Spinal cord (tissue), 10 donors: ENCODE measurements around the gene USP34. TPM values are rescaled to one million over a fixed set of nuclear protein-coding genes. Genes with fewer than 3 reads are reported as not detected.
"Not testable (repeated sequence)": the region's sequence is repeated elsewhere in the genome, so short reads cannot be mapped to it uniquely, and the experiment has no call there.

Experiments used
- DNase-seq, 6 donors: peaks; one replicate each; pipeline versions ENCODE4 v3.0.0 to v3.0.0-alpha.2; 2013 to 2015; ENCODE audit warnings: low spot score in 6 of 6, low read depth in 4 of 6
- H3K27ac ChIP-seq: one replicate; pipeline ENCODE4 v1.5.1; 2013; ENCODE audit warnings: low read depth, low read length, control low read depth
- H3K27me3 ChIP-seq: one replicate; pipeline ENCODE4 v1.6.1; 2013; ENCODE audit warnings: low read length; ENCODE audit not compliant: control insufficient read depth, insufficient read depth
- H3K36me3 ChIP-seq: one replicate; pipeline ENCODE4 v1.6.1; 2013; ENCODE audit warnings: low read length; ENCODE audit not compliant: control insufficient read depth, insufficient read depth
- H3K4me1 ChIP-seq: one replicate; pipeline ENCODE4 v1.6.1; 2013; ENCODE audit warnings: low read length; ENCODE audit not compliant: control insufficient read depth, insufficient read depth
- H3K4me3 ChIP-seq: one replicate; pipeline ENCODE4 v1.5.1; 2013; ENCODE audit warnings: low read depth, low read length, control low read depth
- H3K9me3 ChIP-seq: one replicate; pipeline ENCODE4 v1.6.1; 2013; ENCODE audit warnings: low read length; ENCODE audit not compliant: control insufficient read depth, insufficient read depth
- WGBS: methylation state at CpG from one replicate; pipeline ENCODE4 v1.1.5; 2013; ENCODE audit warnings: missing lambda C conversion rate; ENCODE audit not compliant: insufficient coverage; 5-methylcytosine and 5-hydroxymethylcytosine counted together
- polyA plus RNA-seq, 2 donors: library from polyadenylated mRNA; unstranded; fragments of 120-200 nt; gene quantifications; one replicate each; pipeline ENCODE4 v1.2.1, GENCODE V29; 2013; ENCODE audit not compliant: insufficient read length in 2 of 2
- total RNA-seq, 2 donors: library from RNA; depleted of rRNA in 1 of 2; stranded (reverse); fragments of 120-200 nt in 1 of 2; fragments of >200 nt in 1 of 2; gene quantifications; one replicate each; pipeline versions ENCODE4 v1.2.3 to v1.2.4, GENCODE V29; 2013 to 2014
- donor health status: healthy.

The USP34 gene
- total and polyA plus RNA-seq, 4 donors = 127 to 206 (median 143) TPM

- WGBS = 100% methylated on average over 1 of the region's 2 CpGs
- no peak overlapping the region for H3K27ac ChIP-seq
- DNase-seq = no peak
- no peaks in the 10 kb centered on the region for H3K36me3 ChIP-seq
- H3K9me3 ChIP-seq = peaks cover 2% of the 10 kb centered on the region
- H3K4me1 ChIP-seq = no peaks in the 10 kb centered on the region
- no peak overlapping the region for H3K4me3 ChIP-seq
- H3K27me3 ChIP-seq = no peaks in the 10 kb centered on the region
These were observed 22.7 kb downstream of the USP34 start for GRCh38 chr2:61448229-61448628.

DNA sequence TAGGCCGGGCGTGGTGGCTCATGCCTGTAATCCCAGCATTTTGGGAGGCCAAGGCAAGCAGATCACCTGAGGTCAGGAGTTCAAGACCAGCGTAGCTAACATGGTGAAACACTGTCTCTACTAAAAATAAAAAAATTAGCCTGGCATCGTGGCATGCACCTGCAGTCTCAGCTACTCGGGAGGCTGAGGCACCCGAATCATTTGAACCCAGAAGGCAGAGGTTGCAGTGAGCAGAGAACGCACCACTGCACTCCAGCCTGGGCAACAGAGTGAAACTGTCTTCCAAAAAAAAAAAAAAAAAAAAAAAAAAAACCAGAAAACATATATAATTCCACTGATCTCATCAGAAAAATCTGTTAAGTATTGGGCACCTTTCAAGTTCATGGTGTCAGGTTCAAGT lies 23.9 kb downstream of the USP34 start:
- 96% methylated on average over 6 of the region's 7 CpGs for WGBS
- not testable (repeated sequence) for H3K27me3 ChIP-seq, H3K36me3 ChIP-seq, H3K4me1 ChIP-seq, H3K4me3 ChIP-seq, H3K9me3 ChIP-seq, H3K27ac ChIP-seq, DNase-seq

DNA sequence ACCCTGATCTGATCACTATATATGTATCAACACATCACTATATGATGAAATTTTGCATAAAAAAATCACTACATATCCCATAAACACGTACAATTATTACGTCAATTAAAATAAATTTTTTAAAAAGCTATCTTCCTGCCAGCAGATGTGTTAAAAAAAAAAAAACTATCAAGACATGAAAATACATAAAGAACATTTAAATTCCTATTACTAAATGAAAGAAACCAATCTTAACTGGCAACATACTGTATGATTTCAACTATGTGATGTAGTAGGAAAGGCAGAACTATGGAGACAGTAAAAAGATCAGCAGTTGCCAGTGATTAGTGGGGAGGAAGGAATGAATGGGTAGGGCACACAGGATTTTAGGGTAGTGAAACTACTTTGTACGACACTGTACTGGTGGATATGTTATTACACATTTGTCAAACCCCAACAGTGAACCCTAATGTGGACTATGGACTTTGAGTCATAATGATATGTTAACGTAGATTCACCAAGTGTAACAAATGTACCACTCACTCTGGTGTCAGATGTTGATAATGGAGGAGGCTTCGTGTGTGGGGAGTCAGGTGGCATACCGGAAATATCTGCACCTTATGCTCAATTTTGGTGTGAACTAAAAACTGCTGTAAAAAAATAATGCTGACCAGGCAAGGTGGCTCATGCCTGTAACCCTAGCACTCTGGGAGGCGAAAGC lies 27.4 kb downstream of the USP34 start:
- Histone ChIP-seq H3K4me1 (peaks cover 9% of the 10 kb centered on the region), H3K27ac (no peak overlapping the region), H3K4me3 (no peak overlapping the region), H3K27me3 (no peaks in the 10 kb centered on the region), H3K36me3 (peaks cover 11% of the 10 kb centered on the region), H3K9me3 (peaks cover 2% of the 10 kb centered on the region)
- no peak for DNase-seq
- WGBS = 100% methylated on average over 1 of the region's 7 CpGs

GRCh38 chr2:61439241-61440002 lies 31.5 kb downstream of the USP34 start:
- whole genome bisulfite sequencing = 86% methylated on average over 5 of the region's 7 CpGs
- no peaks in the 10 kb centered on the region for H3K9me3 ChIP-seq
- H3K4me3 ChIP-seq = no peak overlapping the region
- H3K4me1 ChIP-seq = peaks cover 9% of the 10 kb centered on the region
- H3K27me3 ChIP-seq = no peaks in the 10 kb centered on the region
- H3K36me3 ChIP-seq = peaks cover 11% of the 10 kb centered on the region
- DNase-seq = no peak
- no peak overlapping the region for H3K27ac ChIP-seq

DNA sequence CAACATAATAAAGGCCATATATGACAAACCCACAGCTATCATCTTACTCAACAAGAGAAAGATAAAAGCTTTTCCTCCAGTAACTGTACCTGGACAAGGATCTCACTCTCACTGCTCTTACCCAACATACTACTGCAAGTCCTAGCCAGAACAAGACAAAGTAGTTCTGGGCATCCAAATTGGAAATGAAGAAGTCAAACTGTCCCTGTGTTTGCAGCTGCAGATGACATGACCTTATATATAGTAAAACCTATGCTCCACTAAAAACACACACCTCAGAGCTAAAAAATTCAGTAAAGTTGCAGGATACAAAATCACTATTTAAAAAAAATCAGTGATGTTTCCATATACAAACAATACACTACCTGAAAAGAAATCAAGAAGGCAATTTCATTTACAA lies 32.2 kb downstream of the USP34 start:
- no peaks in the 10 kb centered on the region for H3K9me3 ChIP-seq
- H3K4me3 ChIP-seq = no peak overlapping the region
- DNase-seq = no peak
- H3K27ac ChIP-seq = no peak overlapping the region
- H3K36me3 ChIP-seq = peaks cover 11% of the 10 kb centered on the region
- H3K4me1 ChIP-seq = peaks cover 9% of the 10 kb centered on the region
- H3K27me3 ChIP-seq = no peaks in the 10 kb centered on the region

DNA sequence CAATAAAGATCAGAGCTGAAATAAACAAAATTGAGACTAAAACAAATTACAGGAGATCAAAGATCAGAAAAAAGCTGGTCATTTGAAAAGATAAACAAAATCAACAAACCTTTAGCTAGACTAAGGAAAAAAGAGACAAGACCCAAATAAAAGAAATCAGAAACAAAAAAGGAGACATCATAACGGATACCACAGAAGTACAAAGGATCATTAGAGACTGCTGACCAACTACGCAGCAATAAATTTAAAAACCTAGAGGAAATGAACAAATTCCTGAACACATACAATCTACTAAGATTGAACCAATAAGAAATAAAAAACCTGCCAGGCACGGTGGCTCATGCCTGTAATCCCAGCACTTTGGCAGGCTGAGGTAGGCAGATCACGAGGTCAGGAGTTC lies 33.7 kb downstream of the USP34 start:
- Histone ChIP-seq H3K4me3 (no peak overlapping the region), H3K9me3 (no peaks in the 10 kb centered on the region), H3K36me3 (peaks cover 11% of the 10 kb centered on the region), H3K27ac (no peak overlapping the region), H3K27me3 (no peaks in the 10 kb centered on the region), H3K4me1 (peaks cover 9% of the 10 kb centered on the region)
- 100% methylated on average over 2 of the region's 4 CpGs for WGBS
- DNase-seq = no peak

- no peak for DNase-seq
- H3K9me3 ChIP-seq = no peaks in the 10 kb centered on the region
- peaks cover 9% of the 10 kb centered on the region for H3K4me1 ChIP-seq
- peaks cover 8% of the 10 kb centered on the region for H3K36me3 ChIP-seq
- H3K27me3 ChIP-seq = no peaks in the 10 kb centered on the region
- no peak overlapping the region for H3K27ac ChIP-seq
- no peak overlapping the region for H3K4me3 ChIP-seq
- WGBS = no CpG with 5 or more reads among the region's 2 CpGs
These were observed 34.8 kb downstream of the USP34 start for GRCh38 chr2:61436092-61436491.

- H3K27ac ChIP-seq = no peak overlapping the region
- WGBS = no CpG with 5 or more reads among the region's 1 CpG
- no peak for DNase-seq
- H3K4me3 ChIP-seq = no peak overlapping the region
- H3K4me1 ChIP-seq = peaks cover 9% of the 10 kb centered on the region
- H3K36me3 ChIP-seq = peaks cover 8% of the 10 kb centered on the region
- H3K27me3 ChIP-seq = no peaks in the 10 kb centered on the region
- H3K9me3 ChIP-seq = no peaks in the 10 kb centered on the region
These were observed 35.6 kb downstream of the USP34 start for GRCh38 chr2:61435291-61435690.

- Histone ChIP-seq H3K27ac (no peak overlapping the region), H3K4me3 (no peak overlapping the region), H3K4me1 (peaks cover 2% of the 10 kb centered on the region), H3K27me3 (no peaks in the 10 kb centered on the region), H3K36me3 (peaks cover 1% of the 10 kb centered on the region), H3K9me3 (no peaks in the 10 kb centered on the region)
- no peak for DNase-seq
These were observed 36.6 kb downstream of the USP34 start for GRCh38 chr2:61434314-61434713.

GRCh38 chr2:61433606-61434005 lies 37.3 kb downstream of the USP34 start:
- WGBS = 100% methylated on average over 1 of the region's 1 CpG
- no peaks in the 10 kb centered on the region for H3K9me3 ChIP-seq
- no peaks in the 10 kb centered on the region for H3K36me3 ChIP-seq
- DNase-seq = no peak
- no peaks in the 10 kb centered on the region for H3K27me3 ChIP-seq
- H3K4me1 ChIP-seq = no peaks in the 10 kb centered on the region
- no peak overlapping the region for H3K27ac ChIP-seq
- H3K4me3 ChIP-seq = no peak overlapping the region
